Uterus (tissue), 2 donors: ENCODE data around the gene TTLL4.

Experiments
- POLR2A ChIP-seq, 2 donors: fragments of 450-650 bp; IDR thresholded peaks; one replicate each; pipeline ENCODE4 v1.6.1; 2016; ENCODE audit warnings: antibody characterized with exemption in 2 of 2, mild to moderate bottlenecking in 1 of 2, moderate library complexity in 1 of 2
- TF ChIP-seq, protein P1 (sequence below), 4 experiments: fragments of 200-600 bp in 2 of 4; fragments of 450-650 bp in 2 of 4; sonication (generic) in 2 of 4; IDR thresholded peaks; one replicate each; pipeline ENCODE4 v1.5.1; 2016 to 2019; ENCODE audit warnings: antibody characterized with exemption in 4 of 4, mild to moderate bottlenecking in 2 of 4, moderate library complexity in 1 of 4

DNA sequence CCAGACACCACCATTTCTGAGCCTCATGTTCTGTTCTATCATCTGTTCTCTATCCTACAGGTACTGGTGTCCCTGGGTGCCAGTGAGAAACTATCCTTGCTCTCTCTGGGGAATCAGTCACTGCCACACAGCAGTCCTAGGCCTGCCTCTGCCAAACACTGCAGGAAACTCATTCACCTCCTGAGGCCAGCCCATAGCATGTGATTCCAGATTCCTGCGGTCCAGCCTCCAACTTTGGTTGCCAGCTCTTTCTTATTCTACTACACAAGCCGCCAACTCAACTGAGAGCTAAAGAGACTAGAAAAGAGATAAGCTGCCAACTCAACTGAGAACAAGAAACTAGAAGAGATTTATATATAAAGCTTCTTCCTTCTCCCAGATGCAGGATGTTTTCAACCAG, 8.8 kb upstream of the TTLL4 start:
- TF ChIP-seq POLR2A (IDR thresholded peaks at IDR 0.05): no peak
- TF ChIP-seq, protein P1, sequence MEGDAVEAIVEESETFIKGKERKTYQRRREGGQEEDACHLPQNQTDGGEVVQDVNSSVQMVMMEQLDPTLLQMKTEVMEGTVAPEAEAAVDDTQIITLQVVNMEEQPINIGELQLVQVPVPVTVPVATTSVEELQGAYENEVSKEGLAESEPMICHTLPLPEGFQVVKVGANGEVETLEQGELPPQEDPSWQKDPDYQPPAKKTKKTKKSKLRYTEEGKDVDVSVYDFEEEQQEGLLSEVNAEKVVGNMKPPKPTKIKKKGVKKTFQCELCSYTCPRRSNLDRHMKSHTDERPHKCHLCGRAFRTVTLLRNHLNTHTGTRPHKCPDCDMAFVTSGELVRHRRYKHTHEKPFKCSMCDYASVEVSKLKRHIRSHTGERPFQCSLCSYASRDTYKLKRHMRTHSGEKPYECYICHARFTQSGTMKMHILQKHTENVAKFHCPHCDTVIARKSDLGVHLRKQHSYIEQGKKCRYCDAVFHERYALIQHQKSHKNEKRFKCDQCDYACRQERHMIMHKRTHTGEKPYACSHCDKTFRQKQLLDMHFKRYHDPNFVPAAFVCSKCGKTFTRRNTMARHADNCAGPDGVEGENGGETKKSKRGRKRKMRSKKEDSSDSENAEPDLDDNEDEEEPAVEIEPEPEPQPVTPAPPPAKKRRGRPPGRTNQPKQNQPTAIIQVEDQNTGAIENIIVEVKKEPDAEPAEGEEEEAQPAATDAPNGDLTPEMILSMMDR (IDR thresholded peaks at IDR 0.05): no peak
